ENCODE data around the gene PFDN5.

DNA sequence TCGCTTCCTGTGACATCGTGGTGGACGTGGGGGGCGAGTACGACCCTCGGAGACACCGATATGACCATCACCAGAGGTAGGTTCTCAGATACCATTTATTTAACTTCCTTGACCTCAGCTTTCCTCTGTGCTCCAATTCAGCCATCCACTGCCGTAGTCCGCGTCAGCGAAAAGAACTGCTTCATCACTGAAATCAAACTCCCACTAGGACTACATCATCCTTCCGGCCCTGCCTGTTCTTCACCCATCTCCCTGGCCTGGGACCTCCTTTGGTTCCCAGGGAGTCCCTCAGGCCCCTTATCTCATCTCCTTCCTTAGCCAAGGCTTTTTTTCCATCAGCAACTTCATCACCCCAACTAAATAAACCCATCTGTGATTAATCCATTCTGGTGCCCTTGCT, 4.8 kb downstream of the PFDN5 start:
- TF ChIP-seq EZH2 (IDR thresholded peaks at IDR 0.05; ENCODE audit: borderline replicate concordance) = no peak
- TF ChIP-seq, protein P1, sequence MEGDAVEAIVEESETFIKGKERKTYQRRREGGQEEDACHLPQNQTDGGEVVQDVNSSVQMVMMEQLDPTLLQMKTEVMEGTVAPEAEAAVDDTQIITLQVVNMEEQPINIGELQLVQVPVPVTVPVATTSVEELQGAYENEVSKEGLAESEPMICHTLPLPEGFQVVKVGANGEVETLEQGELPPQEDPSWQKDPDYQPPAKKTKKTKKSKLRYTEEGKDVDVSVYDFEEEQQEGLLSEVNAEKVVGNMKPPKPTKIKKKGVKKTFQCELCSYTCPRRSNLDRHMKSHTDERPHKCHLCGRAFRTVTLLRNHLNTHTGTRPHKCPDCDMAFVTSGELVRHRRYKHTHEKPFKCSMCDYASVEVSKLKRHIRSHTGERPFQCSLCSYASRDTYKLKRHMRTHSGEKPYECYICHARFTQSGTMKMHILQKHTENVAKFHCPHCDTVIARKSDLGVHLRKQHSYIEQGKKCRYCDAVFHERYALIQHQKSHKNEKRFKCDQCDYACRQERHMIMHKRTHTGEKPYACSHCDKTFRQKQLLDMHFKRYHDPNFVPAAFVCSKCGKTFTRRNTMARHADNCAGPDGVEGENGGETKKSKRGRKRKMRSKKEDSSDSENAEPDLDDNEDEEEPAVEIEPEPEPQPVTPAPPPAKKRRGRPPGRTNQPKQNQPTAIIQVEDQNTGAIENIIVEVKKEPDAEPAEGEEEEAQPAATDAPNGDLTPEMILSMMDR (IDR thresholded peaks at IDR 0.05; ENCODE audit: poor library complexity) = no peak

All from hepatocyte (in vitro differentiated cells).